ENCODE measurements around the gene MOV10. TPM values are rescaled to one million over a fixed set of nuclear protein-coding genes. Genes with fewer than 3 reads are reported as not detected.

MOV10 gene
- total and polyA plus RNA-seq, 2 of the 13 experiments (the other 11 are each of a cell fraction or from before 2014, with no cell fraction given): 56.4 to 58.2 TPM

GRCh38 chr1:112674440-112674985, at the start of gene MOV10 (continued):
- TF ChIP-seq ZNF44 (CRISPR knock-in tag; IDR thresholded peaks at IDR 0.05): no peak
- TF ChIP-seq SMC3 (IDR thresholded peaks at IDR 0.05; ENCODE audit: low read length): no peak
- TF ChIP-seq HMG20A (CRISPR knock-in tag; IDR thresholded peaks at IDR 0.05; ENCODE audit: borderline replicate concordance): peak; percentile 28; the same call in 1 of the 2 replicates
- no peak for TF ChIP-seq SOX6 (IDR thresholded peaks at IDR 0.05)
- TF ChIP-seq SOX6 (CRISPR knock-in tag; IDR thresholded peaks at IDR 0.05): peak; percentile 64; the same call in 1 of the 2 replicates
- TF ChIP-seq SKIL (CRISPR knock-in tag; IDR thresholded peaks at IDR 0.05; ENCODE audit: borderline replicate concordance): no peak
- no peak for TF ChIP-seq THAP7 (CRISPR knock-in tag; IDR thresholded peaks at IDR 0.05)
- no peak for TF ChIP-seq ZNF230 (CRISPR knock-in tag; IDR thresholded peaks at IDR 0.05)
- no peak for TF ChIP-seq ZNF232 (CRISPR knock-in tag; IDR thresholded peaks at IDR 0.05; ENCODE audit: borderline replicate concordance)
- TF ChIP-seq POLR2AphosphoS5 (IDR thresholded peaks at IDR 0.05; ENCODE audit: low read depth, low read length): peak; percentile 79
- no peak for TF ChIP-seq PRDM15 (CRISPR knock-in tag; IDR thresholded peaks at IDR 0.05)
- TF ChIP-seq ZC3H4 (CRISPR knock-in tag; IDR thresholded peaks at IDR 0.05; ENCODE audit: borderline replicate concordance): no peak
- TF ChIP-seq, protein P1, sequence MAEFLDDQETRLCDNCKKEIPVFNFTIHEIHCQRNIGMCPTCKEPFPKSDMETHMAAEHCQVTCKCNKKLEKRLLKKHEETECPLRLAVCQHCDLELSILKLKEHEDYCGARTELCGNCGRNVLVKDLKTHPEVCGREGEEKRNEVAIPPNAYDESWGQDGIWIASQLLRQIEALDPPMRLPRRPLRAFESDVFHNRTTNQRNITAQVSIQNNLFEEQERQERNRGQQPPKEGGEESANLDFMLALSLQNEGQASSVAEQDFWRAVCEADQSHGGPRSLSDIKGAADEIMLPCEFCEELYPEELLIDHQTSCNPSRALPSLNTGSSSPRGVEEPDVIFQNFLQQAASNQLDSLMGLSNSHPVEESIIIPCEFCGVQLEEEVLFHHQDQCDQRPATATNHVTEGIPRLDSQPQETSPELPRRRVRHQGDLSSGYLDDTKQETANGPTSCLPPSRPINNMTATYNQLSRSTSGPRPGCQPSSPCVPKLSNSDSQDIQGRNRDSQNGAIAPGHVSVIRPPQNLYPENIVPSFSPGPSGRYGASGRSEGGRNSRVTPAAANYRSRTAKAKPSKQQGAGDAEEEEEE (CRISPR knock-in tag; IDR thresholded peaks at IDR 0.05; ENCODE audit: borderline replicate concordance): no peak
- 0 out of 2 replicates have a peak, but pooled peaks have one; percentile 64 for TF ChIP-seq PCBP1 (IDR thresholded peaks at IDR 0.05; ENCODE audit: borderline replicate concordance, low read depth, low read length)
- peak; percentile 17; the same call in 1 of the 2 replicates for TF ChIP-seq ZZZ3 (CRISPR knock-in tag; IDR thresholded peaks at IDR 0.05; ENCODE audit: borderline replicate concordance)
- no peak for TF ChIP-seq ZSCAN20 (CRISPR knock-in tag; IDR thresholded peaks at IDR 0.05; ENCODE audit: borderline replicate concordance)
- no peak for TF ChIP-seq ZBTB25 (CRISPR knock-in tag; IDR thresholded peaks at IDR 0.05)
- TF ChIP-seq ELF3 (CRISPR knock-in tag; IDR thresholded peaks at IDR 0.05): 0 out of 2 replicates have a peak, but pooled peaks have one; percentile 31
- TF ChIP-seq ZNF451 (CRISPR knock-in tag; IDR thresholded peaks at IDR 0.05): no peak
- peak; percentile 3; the same call in 1 of the 2 replicates for TF ChIP-seq KLF9 (CRISPR knock-in tag; IDR thresholded peaks at IDR 0.05; ENCODE audit: low read depth)
